ENCODE measurements around the gene SBK2.

DNA sequence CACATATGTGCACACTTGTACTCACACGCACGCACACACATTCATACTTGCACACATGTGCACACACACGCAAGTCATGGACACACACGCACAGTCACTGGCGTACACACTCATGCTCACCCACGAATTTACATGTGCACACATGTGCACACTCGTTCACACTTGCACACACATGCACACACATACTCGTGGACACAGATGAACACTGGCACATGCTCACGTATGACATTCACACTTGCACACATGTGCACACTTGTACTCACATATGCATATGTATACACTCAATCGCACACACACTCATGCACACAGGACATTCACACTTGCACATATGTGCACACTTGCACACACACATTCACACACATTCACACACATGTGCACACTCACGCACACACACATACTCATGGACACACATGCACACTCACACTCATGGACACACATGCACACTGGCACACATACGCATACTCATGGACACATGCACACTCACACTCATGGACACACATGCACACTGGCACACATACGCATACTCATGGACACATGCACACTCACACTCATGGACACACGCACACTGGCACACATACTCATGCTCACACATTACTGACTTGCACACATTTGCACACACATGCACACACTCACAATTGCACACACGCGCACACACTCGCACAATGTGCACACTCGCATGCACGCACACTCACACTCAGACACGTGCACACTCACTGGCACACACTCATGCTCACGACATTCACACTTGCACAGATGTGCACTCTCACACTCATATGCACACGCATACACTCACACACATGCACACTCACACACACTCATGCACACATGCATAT lies 9.5 kb downstream of the SBK2 start:
- TF ChIP-seq POLR2A (IDR thresholded peaks at IDR 0.05) (no peak), CTCF (IDR thresholded peaks at IDR 0.05) (no peak)

Data from uterus (tissue), 2 donors.